GM19240 (cell line): ENCODE data around the gene RPL23.
A peak's percentile ranks its signal among the peaks of the same experiment; 100 is the strongest.

ENCODE experiments used
- DNase-seq: peaks from one replicate; pipeline ENCODE4 v3.0.0; 2011; ENCODE audit warnings: low spot score; ENCODE audit not compliant: insufficient read length

The RPL23 gene

GRCh38 chr17:38883592-38884526 lies 30.3 kb upstream of the RPL23 start:
- DNase-seq: no peak

GRCh38 chr17:38882870-38883269 lies 29.3 kb upstream of the RPL23 start:
- DNase-seq: no peak

- no peak for DNase-seq
Observed at GRCh38 chr17:38881600-38882191, 28.2 kb upstream of the RPL23 start.

- DNase-seq: no peak
Observed at GRCh38 chr17:38879878-38880665, 26.6 kb upstream of the RPL23 start.

- no peak for DNase-seq
Observed at GRCh38 chr17:38877130-38877851, 23.8 kb upstream of the RPL23 start.

- DNase-seq: no peak
Observed at GRCh38 chr17:38875477-38876075, 22.1 kb upstream of the RPL23 start.

- no peak for DNase-seq
Observed at GRCh38 chr17:38874505-38875400, 21.2 kb upstream of the RPL23 start.

GRCh38 chr17:38873640-38874380 lies 20.3 kb upstream of the RPL23 start:
- DNase-seq: no peak

GRCh38 chr17:38872671-38873385 lies 19.3 kb upstream of the RPL23 start:
- no peak for DNase-seq

- no peak for DNase-seq
Observed at GRCh38 chr17:38872027-38872511, 18.5 kb upstream of the RPL23 start.

- DNase-seq: no peak
Observed at GRCh38 chr17:38871247-38872015, 17.9 kb upstream of the RPL23 start.

GRCh38 chr17:38870259-38871165 lies 17.0 kb upstream of the RPL23 start:
- peak; percentile 63 for DNase-seq

- peak; percentile 72 for DNase-seq
Observed at GRCh38 chr17:38869526-38870258, 16.2 kb upstream of the RPL23 start, which contains the start of gene LASP1. Gene LASP1 (plus strand): TSS chr17:38870058. CDS start chr17:38870190, 132 bp downstream.

GRCh38 chr17:38868817-38869525 lies 15.4 kb upstream of the RPL23 start:
- peak; percentile 76 for DNase-seq
